ENCODE data around the gene NIPAL1. TPM values are rescaled to one million over a fixed set of nuclear protein-coding genes. Genes with fewer than 3 reads are reported as not detected.

NIPAL1 gene
- polyA plus RNA-seq (2013): 3.9 and 4.5 TPM in 2 replicates

- no CpG with 5 or more reads among the region's 60 CpGs for WGBS (ENCODE audit: extremely low coverage, insufficient coverage, insufficient read length)
- H4K91ac ChIP-seq (ENCODE audit: low read depth, low read length): peak within 1 kb of the TSS; percentile 48
- no peaks in the 10 kb centered on the region for H3K27me3 ChIP-seq (ENCODE audit: insufficient read depth, low read length)
- H4K12ac ChIP-seq (ENCODE audit: low read depth, low read length): peak within 1 kb of the TSS; percentile 44
- H3K9me3 ChIP-seq (ENCODE audit: insufficient read depth, low read depth, low read length): no peaks in the 10 kb centered on the region
- H4K8ac ChIP-seq (ENCODE audit: low read depth, low read length): peak within 1 kb of the TSS; percentile 41
- H3K79me1 ChIP-seq (ENCODE audit: low read length): peaks cover 5% of the 10 kb centered on the region
- peak within 1 kb of the TSS; percentile 75 for H3K4me3 ChIP-seq (ENCODE audit: low read depth, low read length)
- H3K9ac ChIP-seq (ENCODE audit: low read length): peak within 1 kb of the TSS; percentile 67
- peak within 1 kb of the TSS; percentile 23 for H2BK120ac ChIP-seq (ENCODE audit: insufficient read depth, low read length, poor library complexity)
- peak within 1 kb of the TSS; percentile 95 for H3K4me2 ChIP-seq (ENCODE audit: low read length)
- peak within 1 kb of the TSS; percentile 55 for H3K18ac ChIP-seq (ENCODE audit: low read length)
- peak; percentile 97 to 98 for DNase-seq
- peak within 1 kb of the TSS; percentile 50 for H3K14ac ChIP-seq (ENCODE audit: low read length)
- H3K36me3 ChIP-seq (ENCODE audit: control insufficient read depth in 1 of 2, insufficient read depth in 2 of 2, low read length in 2 of 2): no peaks in the 10 kb centered on the region
- H3K79me2 ChIP-seq (ENCODE audit: control insufficient read depth, insufficient read depth, low read length, poor library complexity): no peaks in the 10 kb centered on the region
- H2BK5ac ChIP-seq (ENCODE audit: low read depth, low read length, poor library complexity): peak within 1 kb of the TSS; percentile 66
- no peak within 1 kb of the TSS for H3K23ac ChIP-seq (ENCODE audit: low read length)
- H3K4ac ChIP-seq (ENCODE audit: low read depth, low read length): no peak within 1 kb of the TSS
- no peak within 1 kb of the TSS for H2AK5ac ChIP-seq (ENCODE audit: low read length)
- no peaks in the 10 kb centered on the region for H3K4me1 ChIP-seq (ENCODE audit: control insufficient read depth in 1 of 2, insufficient read depth in 2 of 2, low read length in 2 of 2)
- H3K27ac ChIP-seq (ENCODE audit: low read depth, low read length): peak within 1 kb of the TSS; percentile 40
- H2AFZ ChIP-seq (ENCODE audit: insufficient read depth, low read length, poor library complexity): peak within 1 kb of the TSS; percentile 78
- no peak within 1 kb of the TSS for H2BK12ac ChIP-seq (ENCODE audit: low read length)
Measured at GRCh38 chr4:48016141-48017107, at the start of gene NIPAL1, which contains the start of gene CNGA1. NIPAL1 (plus strand) TSS chr4:48016772; CDS start chr4:48016840, 68 bp downstream. CNGA1 (minus strand) TSS chr4:48016681; CDS start chr4:47952689, 63,992 bp downstream.

- no peak overlapping the region for H2BK5ac ChIP-seq (ENCODE audit: low read depth, low read length, poor library complexity)
- no peak overlapping the region for H3K18ac ChIP-seq (ENCODE audit: low read length)
- DNase-seq: no peak
- no peak overlapping the region for H2AFZ ChIP-seq (ENCODE audit: insufficient read depth, low read length, poor library complexity)
- no peak overlapping the region for H4K12ac ChIP-seq (ENCODE audit: low read depth, low read length)
- H3K79me2 ChIP-seq (ENCODE audit: control insufficient read depth, insufficient read depth, low read length, poor library complexity): no peaks in the 10 kb centered on the region
- H2AK5ac ChIP-seq (ENCODE audit: low read length): no peak overlapping the region
- no peak overlapping the region for H3K23ac ChIP-seq (ENCODE audit: low read length)
- H4K91ac ChIP-seq (ENCODE audit: low read depth, low read length): no peak overlapping the region
- no peaks in the 10 kb centered on the region for H3K27me3 ChIP-seq (ENCODE audit: insufficient read depth, low read length)
- no peak overlapping the region for H3K9ac ChIP-seq (ENCODE audit: low read length)
- no peaks in the 10 kb centered on the region for H3K4me1 ChIP-seq (ENCODE audit: control insufficient read depth in 1 of 2, insufficient read depth in 2 of 2, low read length in 2 of 2)
- H2BK120ac ChIP-seq (ENCODE audit: insufficient read depth, low read length, poor library complexity): no peak overlapping the region
- H3K4ac ChIP-seq (ENCODE audit: low read depth, low read length): no peak overlapping the region
- no peaks in the 10 kb centered on the region for H3K79me1 ChIP-seq (ENCODE audit: low read length)
- H3K36me3 ChIP-seq (ENCODE audit: control insufficient read depth in 1 of 2, insufficient read depth in 2 of 2, low read length in 2 of 2): no peaks in the 10 kb centered on the region
- no peak overlapping the region for H3K14ac ChIP-seq (ENCODE audit: low read length)
- H4K8ac ChIP-seq (ENCODE audit: low read depth, low read length): no peak overlapping the region
- H3K9me3 ChIP-seq (ENCODE audit: insufficient read depth, low read depth, low read length): no peaks in the 10 kb centered on the region
- no peak overlapping the region for H3K4me2 ChIP-seq (ENCODE audit: low read length)
- no peak overlapping the region for H2BK12ac ChIP-seq (ENCODE audit: low read length)
- no peak overlapping the region for H3K27ac ChIP-seq (ENCODE audit: low read depth, low read length)
- H3K4me3 ChIP-seq (ENCODE audit: low read depth, low read length): no peak overlapping the region
Measured at GRCh38 chr4:47968847-47969246, 47.7 kb upstream of the NIPAL1 start.

- no peak overlapping the region for H3K23ac ChIP-seq (ENCODE audit: low read length)
- H2BK5ac ChIP-seq (ENCODE audit: low read depth, low read length, poor library complexity): no peak overlapping the region
- no peaks in the 10 kb centered on the region for H3K27me3 ChIP-seq (ENCODE audit: insufficient read depth, low read length)
- H2AFZ ChIP-seq (ENCODE audit: insufficient read depth, low read length, poor library complexity): no peak overlapping the region
- H4K91ac ChIP-seq (ENCODE audit: low read depth, low read length): no peak overlapping the region
- H3K9me3 ChIP-seq (ENCODE audit: insufficient read depth, low read depth, low read length): no peaks in the 10 kb centered on the region
- no peak overlapping the region for H4K12ac ChIP-seq (ENCODE audit: low read depth, low read length)
- H2BK120ac ChIP-seq (ENCODE audit: insufficient read depth, low read length, poor library complexity): no peak overlapping the region
- H2BK12ac ChIP-seq (ENCODE audit: low read length): no peak overlapping the region
- DNase-seq: no peak
- no CpG with 5 or more reads among the region's 1 CpG for WGBS (ENCODE audit: extremely low coverage, insufficient coverage, insufficient read length)
- no peak overlapping the region for H3K4ac ChIP-seq (ENCODE audit: low read depth, low read length)
- no peak overlapping the region for H3K4me3 ChIP-seq (ENCODE audit: low read depth, low read length)
- no peak overlapping the region for H3K27ac ChIP-seq (ENCODE audit: low read depth, low read length)
- H3K14ac ChIP-seq (ENCODE audit: low read length): no peak overlapping the region
- H3K36me3 ChIP-seq (ENCODE audit: control insufficient read depth in 1 of 2, insufficient read depth in 2 of 2, low read length in 2 of 2): no peaks in the 10 kb centered on the region
- no peak overlapping the region for H3K4me2 ChIP-seq (ENCODE audit: low read length)
- no peak overlapping the region for H4K8ac ChIP-seq (ENCODE audit: low read depth, low read length)
- no peak overlapping the region for H3K18ac ChIP-seq (ENCODE audit: low read length)
- no peak overlapping the region for H2AK5ac ChIP-seq (ENCODE audit: low read length)
- no peaks in the 10 kb centered on the region for H3K79me2 ChIP-seq (ENCODE audit: control insufficient read depth, insufficient read depth, low read length, poor library complexity)
- H3K4me1 ChIP-seq (ENCODE audit: control insufficient read depth in 1 of 2, insufficient read depth in 2 of 2, low read length in 2 of 2): no peaks in the 10 kb centered on the region
- H3K79me1 ChIP-seq (ENCODE audit: low read length): no peaks in the 10 kb centered on the region
- no peak overlapping the region for H3K9ac ChIP-seq (ENCODE audit: low read length)
Measured at GRCh38 chr4:47972181-47972580, 44.4 kb upstream of the NIPAL1 start.

- Histone ChIP-seq H2AFZ (ENCODE audit: insufficient read depth, low read length, poor library complexity) (no peak overlapping the region), H4K12ac (ENCODE audit: low read depth, low read length) (no peak overlapping the region), H3K27me3 (ENCODE audit: insufficient read depth, low read length) (no peaks in the 10 kb centered on the region), H2BK120ac (ENCODE audit: insufficient read depth, low read length, poor library complexity) (no peak overlapping the region), H3K9ac (ENCODE audit: low read length) (no peak overlapping the region), H3K4ac (ENCODE audit: low read depth, low read length) (no peak overlapping the region), H2AK5ac (ENCODE audit: low read length) (no peak overlapping the region), H3K23ac (ENCODE audit: low read length) (no peak overlapping the region), H2BK5ac (ENCODE audit: low read depth, low read length, poor library complexity) (no peak overlapping the region), H3K18ac (ENCODE audit: low read length) (no peak overlapping the region), H2BK12ac (ENCODE audit: low read length) (no peak overlapping the region), H4K91ac (ENCODE audit: low read depth, low read length) (no peak overlapping the region), H3K36me3 (ENCODE audit: control insufficient read depth in 1 of 2, insufficient read depth in 2 of 2, low read length in 2 of 2) (no peaks in the 10 kb centered on the region), H3K14ac (ENCODE audit: low read length) (no peak overlapping the region), H4K8ac (ENCODE audit: low read depth, low read length) (no peak overlapping the region), H3K79me1 (ENCODE audit: low read length) (no peaks in the 10 kb centered on the region), H3K4me1 (ENCODE audit: control insufficient read depth in 1 of 2, insufficient read depth in 2 of 2, low read length in 2 of 2) (no peaks in the 10 kb centered on the region), H3K9me3 (ENCODE audit: insufficient read depth, low read depth, low read length) (no peaks in the 10 kb centered on the region), H3K4me2 (ENCODE audit: low read length) (no peak overlapping the region), H3K27ac (ENCODE audit: low read depth, low read length) (no peak overlapping the region), H3K4me3 (ENCODE audit: low read depth, low read length) (no peak overlapping the region), H3K79me2 (ENCODE audit: control insufficient read depth, insufficient read depth, low read length, poor library complexity) (no peaks in the 10 kb centered on the region)
- no CpG with 5 or more reads among the region's 1 CpG for WGBS (ENCODE audit: extremely low coverage, insufficient coverage, insufficient read length)
- peak in 1 of 2 donors; percentile 9 for DNase-seq
Measured at GRCh38 chr4:47972721-47973120, 43.9 kb upstream of the NIPAL1 start.

Measured in trophoblast cell (in vitro differentiated cells and primary cell).